ENCODE data around the gene KBTBD4. TPM values are rescaled to one million over a fixed set of nuclear protein-coding genes. Genes with fewer than 3 reads are reported as not detected.
A peak's percentile ranks its signal among the peaks of the same experiment; 100 is the strongest.

KBTBD4 gene
- total and polyA plus RNA-seq, 2 of the 13 experiments (the other 11 are each of a cell fraction or from before 2014, with no cell fraction given) = 8.5 to 12.8 TPM

DNA sequence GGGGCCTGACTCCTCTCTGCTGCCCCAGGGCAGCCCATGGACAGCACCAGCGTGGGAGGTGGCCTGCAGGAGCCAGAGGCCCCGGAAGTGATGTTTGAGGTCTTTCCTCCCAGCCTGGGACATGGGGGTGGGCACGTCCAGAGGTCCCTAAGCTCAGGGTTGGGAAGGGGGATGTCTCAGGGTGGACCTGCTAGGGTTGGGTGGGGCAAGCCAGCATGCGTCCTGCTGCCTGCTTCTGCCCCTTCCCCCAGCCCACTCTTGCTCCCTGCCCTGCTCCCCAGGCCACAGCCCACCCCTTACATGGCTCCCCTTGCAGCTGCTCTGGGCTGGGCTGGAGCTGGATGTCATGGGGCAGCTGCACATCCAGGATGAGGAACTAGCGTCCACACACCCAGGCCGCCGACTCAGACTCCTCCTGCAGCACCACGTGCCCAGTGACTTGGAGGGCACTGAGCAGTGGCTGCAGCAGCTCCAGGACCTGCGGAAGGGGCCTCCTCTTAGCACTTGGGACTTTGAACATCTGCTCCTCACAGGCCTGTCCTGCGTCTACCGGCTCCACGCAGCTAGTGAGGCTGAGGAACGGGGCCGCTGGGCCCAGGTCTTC lies 9.1 kb upstream of the KBTBD4 start (continued):
- TF ChIP-seq, protein P1, sequence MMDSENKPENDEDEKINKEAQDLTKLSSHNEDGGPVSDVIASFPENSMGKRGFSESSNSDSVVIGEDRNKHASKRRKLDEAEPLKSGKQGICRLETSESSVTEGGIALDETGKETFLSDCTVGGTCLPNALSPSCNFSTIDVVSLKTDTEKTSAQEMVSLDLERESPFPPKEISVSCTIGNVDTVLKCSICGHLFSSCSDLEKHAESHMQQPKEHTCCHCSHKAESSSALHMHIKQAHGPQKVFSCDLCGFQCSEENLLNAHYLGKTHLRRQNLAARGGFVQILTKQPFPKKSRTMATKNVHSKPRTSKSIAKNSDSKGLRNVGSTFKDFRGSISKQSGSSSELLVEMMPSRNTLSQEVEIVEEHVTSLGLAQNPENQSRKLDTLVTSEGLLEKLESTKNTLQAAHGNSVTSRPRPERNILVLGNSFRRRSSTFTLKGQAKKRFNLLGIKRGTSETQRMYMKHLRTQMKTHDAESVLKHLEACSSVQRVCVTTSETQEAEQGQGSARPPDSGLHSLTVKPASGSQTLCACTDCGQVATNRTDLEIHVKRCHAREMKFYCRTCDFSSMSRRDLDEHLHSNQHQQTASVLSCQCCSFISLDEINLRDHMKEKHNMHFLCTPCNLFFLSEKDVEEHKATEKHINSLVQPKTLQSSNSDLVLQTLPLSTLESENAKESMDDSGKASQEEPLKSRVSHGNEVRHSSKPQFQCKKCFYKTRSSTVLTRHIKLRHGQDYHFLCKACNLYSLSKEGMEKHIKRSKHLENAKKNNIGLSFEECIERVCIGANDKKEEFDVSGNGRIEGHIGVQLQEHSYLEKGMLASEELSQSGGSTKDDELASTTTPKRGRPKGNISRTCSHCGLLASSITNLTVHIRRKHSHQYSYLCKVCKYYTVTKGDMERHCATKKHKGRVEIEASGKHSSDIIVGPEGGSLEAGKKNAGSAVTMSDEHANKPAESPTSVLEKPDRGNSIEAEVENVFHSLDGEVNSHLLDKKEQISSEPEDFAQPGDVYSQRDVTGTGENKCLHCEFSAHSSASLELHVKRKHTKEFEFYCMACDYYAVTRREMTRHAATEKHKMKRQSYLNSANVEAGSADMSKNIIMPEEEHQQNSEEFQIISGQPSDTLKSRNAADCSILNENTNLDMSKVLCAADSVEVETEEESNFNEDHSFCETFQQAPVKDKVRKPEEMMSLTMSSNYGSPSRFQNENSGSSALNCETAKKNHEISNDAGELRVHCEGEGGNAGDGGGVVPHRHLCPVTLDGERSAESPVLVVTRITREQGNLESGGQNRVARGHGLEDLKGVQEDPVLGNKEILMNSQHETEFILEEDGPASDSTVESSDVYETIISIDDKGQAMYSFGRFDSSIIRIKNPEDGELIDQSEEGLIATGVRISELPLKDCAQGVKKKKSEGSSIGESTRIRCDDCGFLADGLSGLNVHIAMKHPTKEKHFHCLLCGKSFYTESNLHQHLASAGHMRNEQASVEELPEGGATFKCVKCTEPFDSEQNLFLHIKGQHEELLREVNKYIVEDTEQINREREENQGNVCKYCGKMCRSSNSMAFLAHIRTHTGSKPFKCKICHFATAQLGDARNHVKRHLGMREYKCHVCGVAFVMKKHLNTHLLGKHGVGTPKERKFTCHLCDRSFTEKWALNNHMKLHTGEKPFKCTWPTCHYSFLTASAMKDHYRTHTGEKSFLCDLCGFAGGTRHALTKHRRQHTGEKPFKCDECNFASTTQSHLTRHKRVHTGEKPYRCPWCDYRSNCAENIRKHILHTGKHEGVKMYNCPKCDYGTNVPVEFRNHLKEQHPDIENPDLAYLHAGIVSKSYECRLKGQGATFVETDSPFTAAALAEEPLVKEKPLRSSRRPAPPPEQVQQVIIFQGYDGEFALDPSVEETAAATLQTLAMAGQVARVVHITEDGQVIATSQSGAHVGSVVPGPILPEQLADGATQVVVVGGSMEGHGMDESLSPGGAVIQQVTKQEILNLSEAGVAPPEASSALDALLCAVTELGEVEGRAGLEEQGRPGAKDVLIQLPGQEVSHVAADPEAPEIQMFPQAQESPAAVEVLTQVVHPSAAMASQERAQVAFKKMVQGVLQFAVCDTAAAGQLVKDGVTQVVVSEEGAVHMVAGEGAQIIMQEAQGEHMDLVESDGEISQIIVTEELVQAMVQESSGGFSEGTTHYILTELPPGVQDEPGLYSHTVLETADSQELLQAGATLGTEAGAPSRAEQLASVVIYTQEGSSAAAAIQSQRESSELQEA (CRISPR knock-in tag; IDR thresholded peaks at IDR 0.05; ENCODE audit: not compliant biosample characterization) = no peak
- TF ChIP-seq ZNF713 (CRISPR knock-in tag; IDR thresholded peaks at IDR 0.05) = 0 out of 2 replicates have a peak, but pooled peaks have one; percentile 40
- no peak for TF ChIP-seq RFXAP (CRISPR knock-in tag; IDR thresholded peaks at IDR 0.05; ENCODE audit: borderline replicate concordance)
